Measurements from ENCODE around the gene WNT2B. TPM values are rescaled to one million over a fixed set of nuclear protein-coding genes. Genes with fewer than 3 reads are reported as not detected.

WNT2B gene
- total and polyA plus RNA-seq, 10 of the 15 experiments (the other 5 are each of a cell fraction or from before 2014, with no cell fraction given) = 0.02 to 1.1 (median 0.14) TPM

DNA sequence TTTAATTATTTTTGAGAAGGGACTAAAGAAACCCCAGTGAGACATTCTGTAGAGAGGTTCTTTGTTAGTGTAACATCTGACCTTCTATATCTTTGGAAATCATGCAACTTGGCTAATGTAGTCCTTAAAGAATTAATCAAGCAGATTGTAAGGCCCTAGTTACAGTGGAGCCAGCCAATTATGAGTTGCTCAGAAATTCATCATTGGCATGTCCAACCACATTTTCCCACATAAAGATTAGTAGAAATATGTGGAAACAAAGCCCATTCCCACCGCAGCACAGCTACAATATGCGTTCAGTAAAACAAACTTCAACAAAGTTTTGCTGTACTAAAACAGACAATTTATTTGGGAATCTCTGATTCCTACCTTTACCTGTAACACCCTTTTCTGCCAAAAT is 27.8 kb downstream of the WNT2B start:
- intact Hi-C loops (cut with micrococcal nuclease; ENCODE audit: unreplicated experiment) = no loop called here
- H3K27me3 ChIP-seq (replicated peaks in 1 of 2; ENCODE audit: control insufficient read depth in 2 of 2, insufficient read depth in 2 of 2, low read length in 1 of 2) = no peaks in the 10 kb centered on the region
- no peaks in the 10 kb centered on the region for H4K20me1 ChIP-seq (ENCODE audit: control insufficient read depth, insufficient read depth)
- no peak overlapping the region for H2AFZ ChIP-seq (ENCODE audit: control insufficient read depth, low read depth, low read length)
- H3K9ac ChIP-seq (ENCODE audit: control insufficient read depth, insufficient read depth, low read length) = no peak overlapping the region
- no peak overlapping the region for H3K4me3 ChIP-seq
- POLR2A ChIA-PET = no interaction called here
- H3K79me2 ChIP-seq (ENCODE audit: control insufficient read depth, insufficient read depth, low read length) = no peaks in the 10 kb centered on the region
- H3K4me1 ChIP-seq (ENCODE audit: control insufficient read depth, insufficient read depth, low read length) = no peaks in the 10 kb centered on the region
- RAD21 ChIA-PET (ENCODE audit: unreplicated experiment) = no interaction called here
- no peak for ATAC-seq
- H3K27ac ChIP-seq (ENCODE audit: control insufficient read depth, insufficient read depth) = no peak overlapping the region
- no peak overlapping the region for H3K4me2 ChIP-seq (ENCODE audit: control insufficient read depth, insufficient read depth)
- in situ Hi-C loops (cut with MboI) = no loop called here
- H3K36me3 ChIP-seq (ENCODE audit: control insufficient read depth in 2 of 2, insufficient read depth in 2 of 2, low read length in 1 of 2) = no peaks in the 10 kb centered on the region
- no peak for DNase-seq (ENCODE audit: low read depth, low spot score)
- CTCF ChIA-PET = interaction anchor here (0.7 kb wide), 1 partner anchor 1065 kb away, joined by 3 read pairs; no protein-coding TSS in a partner anchor
- no TSS peak for BruUV-seq (replicated peaks)
- TF ChIP-seq YBX1 (IDR thresholded peaks at IDR 0.05) (no peak), IKZF2 (IDR thresholded peaks at IDR 0.05) (no peak), ETV6 (conservative IDR thresholded peaks at IDR 0.05 in 1 of 2, IDR thresholded peaks at IDR 0.05 in 1 of 2; ENCODE audit: borderline replicate concordance in 1 of 2, low read depth in 1 of 2) (no peak), TCF12 (IDR thresholded peaks at IDR 0.05; ENCODE audit: low read depth, low read length) (no peak), DPF2 (IDR thresholded peaks at IDR 0.05) (no peak), EZH2 (IDR thresholded peaks at IDR 0.05; ENCODE audit: borderline replicate concordance, control insufficient read depth, low read depth, low read length) (no peak)
- SMC1A ChIA-PET (ENCODE audit: uncharacterized antibody, unreplicated experiment) = interaction anchor here (0.9 kb wide), 1 partner anchor 146 kb away, joined by 3 read pairs; no protein-coding TSS in a partner anchor
- 92% methylated on average over 2 of the region's 2 CpGs for WGBS (ENCODE audit: insufficient coverage, insufficient replicate concordance, low lambda C conversion rate, missing lambda C conversion rate)
- no peak for FAIRE-seq
- H3K9me3 ChIP-seq (replicated peaks; ENCODE audit: control insufficient read depth, insufficient read depth, low read length) = no peaks in the 10 kb centered on the region

- Histone ChIP-seq H3K4me2 (ENCODE audit: control insufficient read depth, insufficient read depth) (no peak overlapping the region), H3K9me3 (replicated peaks; ENCODE audit: control insufficient read depth, insufficient read depth, low read length) (no peaks in the 10 kb centered on the region), H3K27ac (ENCODE audit: control insufficient read depth, insufficient read depth) (no peak overlapping the region), H3K4me3 (no peak overlapping the region), H3K27me3 (replicated peaks in 1 of 2; ENCODE audit: control insufficient read depth in 2 of 2, insufficient read depth in 2 of 2, low read length in 1 of 2) (no peaks in the 10 kb centered on the region), H2AFZ (ENCODE audit: control insufficient read depth, low read depth, low read length) (no peak overlapping the region), H3K79me2 (ENCODE audit: control insufficient read depth, insufficient read depth, low read length) (no peaks in the 10 kb centered on the region), H3K9ac (ENCODE audit: control insufficient read depth, insufficient read depth, low read length) (no peak overlapping the region), H3K36me3 (ENCODE audit: control insufficient read depth in 2 of 2, insufficient read depth in 2 of 2, low read length in 1 of 2) (no peaks in the 10 kb centered on the region), H3K4me1 (ENCODE audit: control insufficient read depth, insufficient read depth, low read length) (no peaks in the 10 kb centered on the region), H4K20me1 (ENCODE audit: control insufficient read depth, insufficient read depth) (no peaks in the 10 kb centered on the region)
- BruUV-seq (replicated peaks) = no TSS peak
- POLR2A ChIA-PET = no interaction called here
- RAD21 ChIA-PET (ENCODE audit: unreplicated experiment) = no interaction called here
- DNase-seq (ENCODE audit: low read depth, low spot score) (no peak), ATAC-seq (no peak), FAIRE-seq (no peak)
- SMC1A ChIA-PET (ENCODE audit: uncharacterized antibody, unreplicated experiment) = interaction anchor here (1.0 to 1.3 kb wide), 2 partner anchors 9 to 249 kb away, joined by 3 read pairs; no protein-coding TSS in a partner anchor
- TF ChIP-seq NFXL1 (IDR thresholded peaks at IDR 0.05; ENCODE audit: borderline replicate concordance) = no peak
- no peak for TF ChIP-seq ESRRA (IDR thresholded peaks at IDR 0.05; ENCODE audit: low read length)
- no peak for TF ChIP-seq TCF7 (IDR thresholded peaks at IDR 0.05; ENCODE audit: borderline replicate concordance)
- TF ChIP-seq HCFC1 (IDR thresholded peaks at IDR 0.05; ENCODE audit: low read length) = no peak
- TF ChIP-seq ZNF384 (IDR thresholded peaks at IDR 0.05; ENCODE audit: borderline replicate concordance, low read depth, low read length) = no peak
- TF ChIP-seq SMAD1 (IDR thresholded peaks at IDR 0.05; ENCODE audit: low read depth, partially characterized antibody) = no peak
- intact Hi-C loops (cut with micrococcal nuclease; ENCODE audit: unreplicated experiment) (no loop called here), in situ Hi-C loops (cut with MboI) (no loop called here)
- CTCF ChIA-PET = interaction anchor here (0.8 kb wide), 1 partner anchor 115 kb away, joined by 3 read pairs; no protein-coding TSS in a partner anchor
Measured at GRCh38 chr1:112537456-112537855, 28.7 kb downstream of the WNT2B start.
